ENCODE results near the gene ARHGAP26. TPM values are rescaled to one million over a fixed set of nuclear protein-coding genes. Genes with fewer than 3 reads are reported as not detected.

Gene ARHGAP26
- polyA plus RNA-seq, 1 donor from 2014 or later: 0.83 TPM

DNA sequence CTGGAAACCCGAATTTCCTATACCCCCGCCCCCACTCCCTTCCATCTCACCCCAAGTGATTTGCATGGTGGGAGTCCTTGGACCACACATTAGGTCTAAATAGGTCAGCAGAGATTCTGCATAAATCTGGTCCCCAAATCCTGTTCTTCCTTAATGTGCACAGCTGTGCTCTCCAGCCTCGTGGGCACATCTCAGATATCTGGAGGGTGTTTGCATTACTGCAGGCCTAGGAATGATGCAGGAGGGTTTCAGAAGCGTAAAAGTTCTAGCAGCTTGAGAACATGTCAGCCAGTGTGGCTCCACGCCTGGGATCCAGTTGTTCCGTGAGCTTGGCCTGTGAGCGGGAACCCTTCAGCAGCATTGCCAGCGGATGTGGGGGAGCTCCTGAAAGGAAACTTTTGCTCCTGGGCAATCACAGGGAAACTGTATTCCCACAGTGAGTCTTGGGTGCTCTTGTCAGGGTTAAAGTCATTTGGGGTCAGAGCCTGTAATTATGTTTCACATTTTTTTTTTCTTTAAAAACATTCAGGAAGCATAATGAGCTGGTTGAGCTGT is 12.9 kb downstream of the ARHGAP26 start:
- H3K9ac ChIP-seq (ENCODE audit: low read length): no peak overlapping the region
- H3K4me3 ChIP-seq (ENCODE audit: low read length): no peak overlapping the region
- H3K9me2 ChIP-seq (ENCODE audit: insufficient read depth, low read length): no peaks in the 10 kb centered on the region
- TF ChIP-seq, protein P1, sequence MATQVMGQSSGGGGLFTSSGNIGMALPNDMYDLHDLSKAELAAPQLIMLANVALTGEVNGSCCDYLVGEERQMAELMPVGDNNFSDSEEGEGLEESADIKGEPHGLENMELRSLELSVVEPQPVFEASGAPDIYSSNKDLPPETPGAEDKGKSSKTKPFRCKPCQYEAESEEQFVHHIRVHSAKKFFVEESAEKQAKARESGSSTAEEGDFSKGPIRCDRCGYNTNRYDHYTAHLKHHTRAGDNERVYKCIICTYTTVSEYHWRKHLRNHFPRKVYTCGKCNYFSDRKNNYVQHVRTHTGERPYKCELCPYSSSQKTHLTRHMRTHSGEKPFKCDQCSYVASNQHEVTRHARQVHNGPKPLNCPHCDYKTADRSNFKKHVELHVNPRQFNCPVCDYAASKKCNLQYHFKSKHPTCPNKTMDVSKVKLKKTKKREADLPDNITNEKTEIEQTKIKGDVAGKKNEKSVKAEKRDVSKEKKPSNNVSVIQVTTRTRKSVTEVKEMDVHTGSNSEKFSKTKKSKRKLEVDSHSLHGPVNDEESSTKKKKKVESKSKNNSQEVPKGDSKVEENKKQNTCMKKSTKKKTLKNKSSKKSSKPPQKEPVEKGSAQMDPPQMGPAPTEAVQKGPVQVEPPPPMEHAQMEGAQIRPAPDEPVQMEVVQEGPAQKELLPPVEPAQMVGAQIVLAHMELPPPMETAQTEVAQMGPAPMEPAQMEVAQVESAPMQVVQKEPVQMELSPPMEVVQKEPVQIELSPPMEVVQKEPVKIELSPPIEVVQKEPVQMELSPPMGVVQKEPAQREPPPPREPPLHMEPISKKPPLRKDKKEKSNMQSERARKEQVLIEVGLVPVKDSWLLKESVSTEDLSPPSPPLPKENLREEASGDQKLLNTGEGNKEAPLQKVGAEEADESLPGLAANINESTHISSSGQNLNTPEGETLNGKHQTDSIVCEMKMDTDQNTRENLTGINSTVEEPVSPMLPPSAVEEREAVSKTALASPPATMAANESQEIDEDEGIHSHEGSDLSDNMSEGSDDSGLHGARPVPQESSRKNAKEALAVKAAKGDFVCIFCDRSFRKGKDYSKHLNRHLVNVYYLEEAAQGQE (IDR thresholded peaks at IDR 0.05; ENCODE audit: borderline replicate concordance): no peak
- TF ChIP-seq TAF1 (IDR thresholded peaks at IDR 0.05; ENCODE audit: low read depth): no peak
- TF ChIP-seq SMC3 (conservative IDR thresholded peaks at IDR 0.05; ENCODE audit: poor library complexity): no peak
- TF ChIP-seq EZH2 (IDR thresholded peaks at IDR 0.05; ENCODE audit: borderline replicate concordance, insufficient read depth, low read length, poor library complexity, severe bottlenecking): no peak
- TF ChIP-seq, protein P2, sequence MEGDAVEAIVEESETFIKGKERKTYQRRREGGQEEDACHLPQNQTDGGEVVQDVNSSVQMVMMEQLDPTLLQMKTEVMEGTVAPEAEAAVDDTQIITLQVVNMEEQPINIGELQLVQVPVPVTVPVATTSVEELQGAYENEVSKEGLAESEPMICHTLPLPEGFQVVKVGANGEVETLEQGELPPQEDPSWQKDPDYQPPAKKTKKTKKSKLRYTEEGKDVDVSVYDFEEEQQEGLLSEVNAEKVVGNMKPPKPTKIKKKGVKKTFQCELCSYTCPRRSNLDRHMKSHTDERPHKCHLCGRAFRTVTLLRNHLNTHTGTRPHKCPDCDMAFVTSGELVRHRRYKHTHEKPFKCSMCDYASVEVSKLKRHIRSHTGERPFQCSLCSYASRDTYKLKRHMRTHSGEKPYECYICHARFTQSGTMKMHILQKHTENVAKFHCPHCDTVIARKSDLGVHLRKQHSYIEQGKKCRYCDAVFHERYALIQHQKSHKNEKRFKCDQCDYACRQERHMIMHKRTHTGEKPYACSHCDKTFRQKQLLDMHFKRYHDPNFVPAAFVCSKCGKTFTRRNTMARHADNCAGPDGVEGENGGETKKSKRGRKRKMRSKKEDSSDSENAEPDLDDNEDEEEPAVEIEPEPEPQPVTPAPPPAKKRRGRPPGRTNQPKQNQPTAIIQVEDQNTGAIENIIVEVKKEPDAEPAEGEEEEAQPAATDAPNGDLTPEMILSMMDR (IDR thresholded peaks at IDR 0.05; ENCODE audit: poor library complexity, severe bottlenecking): no peak
- no peak for TF ChIP-seq POLR2AphosphoS5 (IDR thresholded peaks at IDR 0.05)
- TF ChIP-seq EP300 (conservative IDR thresholded peaks at IDR 0.05; ENCODE audit: poor library complexity, severe bottlenecking): no peak
- no peak for TF ChIP-seq MXI1 (conservative IDR thresholded peaks at IDR 0.05; ENCODE audit: poor library complexity, severe bottlenecking)
- no peak for TF ChIP-seq RAD21 (conservative IDR thresholded peaks at IDR 0.05)
- no peaks in the 10 kb centered on the region for H3K27me3 ChIP-seq (ENCODE audit: insufficient read depth, low read depth, low read length)
- H2AFZ ChIP-seq (ENCODE audit: low read depth, low read length): no peak overlapping the region
- H3K27ac ChIP-seq (ENCODE audit: low read length): no peak overlapping the region
- H3K79me2 ChIP-seq (replicated peaks; ENCODE audit: insufficient read depth, low read length): no peaks in the 10 kb centered on the region
- no peak overlapping the region for H3K4me2 ChIP-seq (ENCODE audit: low read length)
- H3F3A ChIP-seq (ENCODE audit: insufficient read depth, low read length, poor library complexity, severe bottlenecking): no peaks in the 10 kb centered on the region
- H3K36me3 ChIP-seq (ENCODE audit: insufficient read depth, low read length): no peaks in the 10 kb centered on the region
- H4K20me1 ChIP-seq (ENCODE audit: insufficient read depth): no peaks in the 10 kb centered on the region
- H3K9me3 ChIP-seq (ENCODE audit: low read length): no peaks in the 10 kb centered on the region

DNA sequence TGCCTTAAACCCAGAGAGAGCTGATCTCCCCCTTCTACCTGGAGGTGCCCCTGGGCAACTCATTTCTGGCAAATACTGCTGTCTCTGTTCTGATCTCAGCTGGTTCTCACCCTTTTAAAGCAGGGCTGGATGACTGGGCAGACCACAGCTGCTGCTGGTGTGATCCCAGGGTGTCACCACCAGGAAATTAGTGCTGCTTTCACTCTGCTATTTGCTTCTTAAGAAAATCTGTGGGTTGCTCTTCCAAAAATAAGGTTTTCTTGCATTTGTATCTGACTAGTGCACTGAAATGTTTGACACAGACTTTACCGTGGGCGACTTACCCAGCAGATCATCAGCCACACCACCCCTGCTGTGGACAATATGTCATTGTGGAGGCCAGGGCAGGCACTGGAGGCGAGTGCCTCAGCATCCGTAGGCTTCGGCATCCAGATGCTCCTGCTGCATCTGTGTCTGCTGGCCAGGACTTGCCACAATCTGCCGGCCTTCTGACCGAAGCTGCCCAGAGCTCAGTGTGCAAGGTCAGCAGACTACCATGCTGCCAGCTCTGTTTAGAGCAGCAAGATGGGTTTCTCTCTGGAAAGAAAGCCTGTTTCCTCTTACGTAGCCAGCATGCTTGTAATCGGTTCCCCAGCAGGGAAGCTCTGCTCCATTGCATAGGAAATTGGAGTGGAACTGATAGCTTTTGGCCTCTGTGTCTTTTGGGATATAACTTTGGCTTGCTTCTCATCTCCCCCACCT is 13.6 kb downstream of the ARHGAP26 start:
- H3K9me3 ChIP-seq (ENCODE audit: low read length): no peaks in the 10 kb centered on the region
- no peak overlapping the region for H3K4me3 ChIP-seq (ENCODE audit: low read length)
- no peak overlapping the region for H3K9ac ChIP-seq (ENCODE audit: low read length)
- no peaks in the 10 kb centered on the region for H4K20me1 ChIP-seq (ENCODE audit: insufficient read depth)
- H3K79me2 ChIP-seq (replicated peaks; ENCODE audit: insufficient read depth, low read length): no peaks in the 10 kb centered on the region
- H2AFZ ChIP-seq (ENCODE audit: low read depth, low read length): no peak overlapping the region
- H3K4me2 ChIP-seq (ENCODE audit: low read length): no peak overlapping the region
- no peaks in the 10 kb centered on the region for H3K36me3 ChIP-seq (ENCODE audit: insufficient read depth, low read length)
- no peak overlapping the region for H3K27ac ChIP-seq (ENCODE audit: low read length)
- no peaks in the 10 kb centered on the region for H3K9me2 ChIP-seq (ENCODE audit: insufficient read depth, low read length)
- H3F3A ChIP-seq (ENCODE audit: insufficient read depth, low read length, poor library complexity, severe bottlenecking): no peaks in the 10 kb centered on the region
- TF ChIP-seq EP300 (conservative IDR thresholded peaks at IDR 0.05; ENCODE audit: poor library complexity, severe bottlenecking): no peak
- TF ChIP-seq EZH2 (IDR thresholded peaks at IDR 0.05; ENCODE audit: borderline replicate concordance, insufficient read depth, low read length, poor library complexity, severe bottlenecking): no peak
- TF ChIP-seq, protein P2 (IDR thresholded peaks at IDR 0.05; ENCODE audit: poor library complexity, severe bottlenecking): no peak
- TF ChIP-seq RAD21 (conservative IDR thresholded peaks at IDR 0.05): no peak
- no peak for TF ChIP-seq POLR2AphosphoS5 (IDR thresholded peaks at IDR 0.05)
- TF ChIP-seq, protein P1 (IDR thresholded peaks at IDR 0.05; ENCODE audit: borderline replicate concordance): no peak
- no peak for TF ChIP-seq SMC3 (conservative IDR thresholded peaks at IDR 0.05; ENCODE audit: poor library complexity)
- no peak for TF ChIP-seq TAF1 (IDR thresholded peaks at IDR 0.05; ENCODE audit: low read depth)
- no peak for TF ChIP-seq MXI1 (conservative IDR thresholded peaks at IDR 0.05; ENCODE audit: poor library complexity, severe bottlenecking)
- no peaks in the 10 kb centered on the region for H3K27me3 ChIP-seq (ENCODE audit: insufficient read depth, low read depth, low read length)
